AG09309 (cell line): Measurements from ENCODE around the gene DRG2.

Experiments
- DNase-seq: peaks from one replicate; pipeline ENCODE4 v3.0.0-alpha.2; 2010; ENCODE audit warnings: low read depth
- H3K4me3 ChIP-seq: 2 replicates; pipeline ENCODE4 v1.5.1; 2011; ENCODE audit warnings: mild to moderate bottlenecking, low read depth, low read length, moderate library complexity; ENCODE audit not compliant: control insufficient read depth
- CTCF ChIP-seq: IDR thresholded peaks from 2 replicates; pipeline ENCODE4 v1.5.1; 2011; ENCODE audit warnings: mild to moderate bottlenecking, low read depth, low read length, inconsistent platforms; ENCODE audit not compliant: insufficient read depth, control insufficient read depth; ENCODE audit errors: missing control alignments

Gene DRG2

GRCh38 chr17:18106211-18106610 is 18.5 kb downstream of the DRG2 start:
- no peak for DNase-seq
- no peak for TF ChIP-seq CTCF
- no peak overlapping the region for H3K4me3 ChIP-seq

- H3K4me3 ChIP-seq: no peak overlapping the region
- DNase-seq: no peak
- no peak for TF ChIP-seq CTCF
Measured at GRCh38 chr17:18107061-18107790, 19.5 kb downstream of the DRG2 start.

- no peak for TF ChIP-seq CTCF
- DNase-seq: no peak
- no peak overlapping the region for H3K4me3 ChIP-seq
Measured at GRCh38 chr17:18107971-18108370, 20.2 kb downstream of the DRG2 start.

- TF ChIP-seq CTCF: no peak
- no peak for DNase-seq
Measured at GRCh38 chr17:18108401-18109312, 20.9 kb downstream of the DRG2 start, which contains the start of gene MYO15A. MYO15A (plus strand) TSS chr17:18108756; CDS start chr17:18118801, 10,045 bp downstream.

GRCh38 chr17:18109935-18110485 is 22.3 kb downstream of the DRG2 start:
- no peak overlapping the region for H3K4me3 ChIP-seq
- no peak for DNase-seq
- TF ChIP-seq CTCF: no peak

More at GRCh38 chr17:18108401-18109312, 20.9 kb downstream of the DRG2 start, which contains the start of gene MYO15A:
- no peak within 1 kb of the TSS for H3K4me3 ChIP-seq

GRCh38 chr17:18110636-18111145 is 22.9 kb downstream of the DRG2 start:
- TF ChIP-seq CTCF: no peak
- H3K4me3 ChIP-seq: no peak overlapping the region
- no peak for DNase-seq
